MM.1S (cell line): ENCODE measurements around the gene UTP11.

Experiments
- DNase-seq: peaks from one replicate; pipeline ENCODE4 v3.0.0-alpha.2; 2015
- H2AFZ ChIP-seq: fragments of 300-600 bp; sonication (generic); 2 replicates; pipeline ENCODE4 v1.6.0; 2016; ENCODE audit warnings: antibody characterized with exemption, low read length
- H3F3A ChIP-seq: fragments of 300-600 bp; sonication (generic); 2 replicates; pipeline ENCODE4 v1.6.1; 2016; ENCODE audit warnings: mild to moderate bottlenecking, antibody characterized with exemption, low read length, moderate library complexity, mixed read lengths; ENCODE audit not compliant: insufficient read depth
- H3K27ac ChIP-seq: fragments of 300-600 bp; sonication (generic); 2 replicates; pipeline ENCODE4 v1.5.1; 2016; ENCODE audit warnings: mild to moderate bottlenecking, low read length
- H3K27me3 ChIP-seq: fragments of 300-600 bp; sonication (generic); replicated peaks from 2 replicates; pipeline ENCODE4 v1.6.0; 2016; ENCODE audit warnings: low read length; ENCODE audit not compliant: insufficient read depth
- H3K36me3 ChIP-seq: fragments of 300-600 bp; sonication (generic); replicated peaks from 2 replicates; pipeline ENCODE4 v1.6.1; 2016; ENCODE audit warnings: mild to moderate bottlenecking, low read length, mixed read lengths; ENCODE audit not compliant: insufficient read depth
- H3K4me1 ChIP-seq: fragments of 300-600 bp; sonication (generic); 2 replicates; pipeline ENCODE4 v1.6.1; 2016; ENCODE audit warnings: low read length, mixed read lengths
- H3K4me2 ChIP-seq: fragments of 300-600 bp; sonication (generic); 2 replicates; pipeline ENCODE4 v1.6.0; 2016; ENCODE audit warnings: low read depth, low read length
- H3K4me3 ChIP-seq: fragments of 300-600 bp; sonication (generic); 2 replicates; pipeline ENCODE4 v1.5.1; 2016; ENCODE audit warnings: low read length, mixed read lengths
- H3K79me2 ChIP-seq: fragments of 300-600 bp; sonication (generic); 2 replicates; pipeline ENCODE4 v1.6.1; 2016; ENCODE audit warnings: mixed run types, low read length, mixed read lengths
- H3K9ac ChIP-seq: fragments of 300-600 bp; sonication (generic); 2 replicates; pipeline ENCODE4 v1.6.1; 2016; ENCODE audit warnings: low read length, mixed read lengths
- H3K9me2 ChIP-seq: fragments of 300-600 bp; sonication (generic); replicated peaks from 2 replicates; pipeline ENCODE4 v1.6.1; 2016; ENCODE audit warnings: mild to moderate bottlenecking, low read length, mixed read lengths; ENCODE audit not compliant: insufficient read depth
- H3K9me3 ChIP-seq: fragments of 300-600 bp; sonication (generic); replicated peaks from 2 replicates; pipeline ENCODE4 v1.6.1; 2016; ENCODE audit warnings: mild to moderate bottlenecking, low read length, mixed read lengths; ENCODE audit not compliant: insufficient read depth
- H4K20me1 ChIP-seq: fragments of 300-600 bp; sonication (generic); 2 replicates; pipeline ENCODE4 v1.6.1; 2016; ENCODE audit warnings: mild to moderate bottlenecking, low read length, moderate library complexity, mixed read lengths; ENCODE audit not compliant: insufficient read depth
- EZH2 ChIP-seq: fragments of 300-600 bp; sonication (generic); optimal IDR thresholded peaks from 2 replicates; pipeline ENCODE3; 2017; ENCODE audit warnings: low read depth, mild to moderate bottlenecking, antibody characterized with exemption, low read length, mixed read lengths
- EZH2phosphoT487 ChIP-seq: fragments of 300-600 bp; sonication (generic); IDR thresholded peaks from 2 replicates; pipeline ENCODE4 v1.6.1; 2018; ENCODE audit warnings: antibody characterized with exemption, low read length
- TF ChIP-seq, protein P1 (sequence below): fragments of 300-600 bp; sonication (generic); IDR thresholded peaks from 2 replicates; pipeline ENCODE4 v1.5.1; 2016; ENCODE audit warnings: antibody characterized with exemption, low read length, mixed read lengths

The UTP11 gene

DNA sequence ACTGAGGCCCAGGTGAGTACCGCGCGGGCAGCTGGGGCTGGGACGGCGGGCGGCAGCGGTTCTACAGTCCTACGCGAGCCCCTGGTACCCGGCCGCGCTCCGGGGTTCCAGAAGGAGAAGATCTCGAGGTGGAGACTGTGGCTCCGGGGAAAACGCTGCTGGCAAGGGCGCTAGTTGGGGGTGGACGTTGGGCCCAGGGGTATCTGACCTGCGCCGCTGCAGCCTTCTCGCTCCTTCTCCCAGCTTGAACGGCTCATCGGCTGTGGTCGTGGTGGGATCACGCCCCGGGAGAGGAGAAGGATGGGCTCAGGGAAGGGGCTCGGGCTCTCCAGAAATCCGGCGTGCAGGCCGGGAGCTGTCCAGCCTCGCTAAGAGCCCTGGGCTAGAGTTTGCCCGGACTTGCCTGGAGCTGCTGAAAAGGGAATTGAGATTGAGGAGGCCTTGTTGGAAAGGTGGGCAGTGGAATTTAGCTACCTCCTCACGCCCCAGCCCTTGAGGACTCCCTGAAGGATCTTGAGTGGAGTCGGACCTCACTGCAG lies 35.1 kb downstream of the UTP11 start:
- Histone ChIP-seq H3K9me3 (no peaks in the 10 kb centered on the region), H3K27ac (no peak overlapping the region), H3K27me3 (peaks cover 36% of the 10 kb centered on the region), H3K4me2 (peak overlapping the region; percentile 92), H4K20me1 (no peaks in the 10 kb centered on the region), H2AFZ (peak overlapping the region; percentile 80), H3K9ac (no peak overlapping the region), H3K79me2 (no peaks in the 10 kb centered on the region), H3F3A (no peaks in the 10 kb centered on the region), H3K9me2 (no peaks in the 10 kb centered on the region), H3K36me3 (no peaks in the 10 kb centered on the region), H3K4me3 (peak overlapping the region; percentile 72), H3K4me1 (no peaks in the 10 kb centered on the region)
- no peak for DNase-seq
- TF ChIP-seq EZH2 = no peak
- no peak for TF ChIP-seq EZH2phosphoT487
- TF ChIP-seq, protein P1, sequence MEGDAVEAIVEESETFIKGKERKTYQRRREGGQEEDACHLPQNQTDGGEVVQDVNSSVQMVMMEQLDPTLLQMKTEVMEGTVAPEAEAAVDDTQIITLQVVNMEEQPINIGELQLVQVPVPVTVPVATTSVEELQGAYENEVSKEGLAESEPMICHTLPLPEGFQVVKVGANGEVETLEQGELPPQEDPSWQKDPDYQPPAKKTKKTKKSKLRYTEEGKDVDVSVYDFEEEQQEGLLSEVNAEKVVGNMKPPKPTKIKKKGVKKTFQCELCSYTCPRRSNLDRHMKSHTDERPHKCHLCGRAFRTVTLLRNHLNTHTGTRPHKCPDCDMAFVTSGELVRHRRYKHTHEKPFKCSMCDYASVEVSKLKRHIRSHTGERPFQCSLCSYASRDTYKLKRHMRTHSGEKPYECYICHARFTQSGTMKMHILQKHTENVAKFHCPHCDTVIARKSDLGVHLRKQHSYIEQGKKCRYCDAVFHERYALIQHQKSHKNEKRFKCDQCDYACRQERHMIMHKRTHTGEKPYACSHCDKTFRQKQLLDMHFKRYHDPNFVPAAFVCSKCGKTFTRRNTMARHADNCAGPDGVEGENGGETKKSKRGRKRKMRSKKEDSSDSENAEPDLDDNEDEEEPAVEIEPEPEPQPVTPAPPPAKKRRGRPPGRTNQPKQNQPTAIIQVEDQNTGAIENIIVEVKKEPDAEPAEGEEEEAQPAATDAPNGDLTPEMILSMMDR = no peak

DNA sequence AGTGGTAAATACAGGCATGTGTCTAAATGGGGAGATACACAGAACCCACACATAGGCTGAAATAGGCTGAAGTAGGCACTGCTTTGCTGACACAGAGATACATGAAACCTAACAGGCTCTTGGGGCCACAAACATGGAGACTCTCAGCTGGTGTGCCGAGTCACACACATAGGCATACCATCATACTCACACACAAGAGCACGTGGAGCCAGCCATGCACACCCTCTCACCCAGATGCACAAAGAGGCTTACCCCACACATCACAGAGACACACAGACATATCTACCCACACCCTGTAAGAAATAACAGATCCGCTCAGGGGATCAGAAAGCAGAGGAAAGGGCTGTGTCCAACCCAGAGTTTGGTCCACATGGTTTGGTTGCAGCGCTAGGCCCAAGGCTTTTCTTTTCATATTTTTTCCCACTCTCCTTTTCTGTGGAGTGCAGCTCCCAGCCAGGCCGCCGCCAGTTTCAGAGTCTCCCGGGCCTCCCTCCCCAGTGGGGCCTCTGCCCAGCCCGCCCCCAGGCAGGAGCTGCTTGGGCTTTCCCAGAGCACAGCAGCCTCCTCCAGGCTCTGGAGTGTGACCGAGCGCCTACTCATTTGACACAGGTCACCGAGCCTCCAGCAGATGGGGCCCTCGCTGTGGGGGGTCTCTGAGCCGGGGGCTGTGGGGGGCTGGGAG lies 38.0 kb downstream of the UTP11 start:
- Histone ChIP-seq H3K9me2 (no peaks in the 10 kb centered on the region), H3K36me3 (no peaks in the 10 kb centered on the region), H3K9me3 (no peaks in the 10 kb centered on the region), H3K4me2 (no peak overlapping the region), H3K4me3 (no peak overlapping the region), H3K79me2 (no peaks in the 10 kb centered on the region), H2AFZ (no peak overlapping the region), H3K27ac (no peak overlapping the region), H3K4me1 (no peaks in the 10 kb centered on the region), H3K27me3 (peaks cover 9% of the 10 kb centered on the region), H3F3A (no peaks in the 10 kb centered on the region), H4K20me1 (no peaks in the 10 kb centered on the region), H3K9ac (no peak overlapping the region)
- TF ChIP-seq, protein P1 = no peak
- no peak for TF ChIP-seq EZH2
- no peak for TF ChIP-seq EZH2phosphoT487
- DNase-seq = no peak

DNA sequence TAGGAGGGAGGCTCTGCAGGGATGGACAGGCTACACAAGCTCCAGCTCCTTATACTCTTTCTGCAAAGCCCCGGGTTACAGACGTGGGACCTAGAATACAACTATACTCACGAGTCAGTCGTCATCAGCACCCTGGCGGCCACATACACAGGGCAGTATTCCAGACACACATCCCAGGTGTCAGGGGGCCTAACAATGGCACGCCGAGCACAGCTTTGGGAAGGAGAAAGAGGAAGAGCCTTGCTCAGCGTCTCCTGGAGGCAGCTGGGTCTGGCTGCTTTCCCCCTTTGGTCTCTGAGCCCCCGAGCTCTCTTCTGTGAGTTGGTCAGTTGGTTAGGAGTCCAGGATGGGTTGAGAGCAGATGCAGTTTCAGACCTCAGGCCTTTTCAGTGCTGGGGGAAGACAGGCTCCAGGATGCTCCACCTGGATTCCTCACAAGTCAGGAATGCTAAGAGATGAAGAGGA lies 38.6 kb downstream of the UTP11 start:
- no peaks in the 10 kb centered on the region for H3F3A ChIP-seq
- no peaks in the 10 kb centered on the region for H3K79me2 ChIP-seq
- no peaks in the 10 kb centered on the region for H3K9me2 ChIP-seq
- no peaks in the 10 kb centered on the region for H3K9me3 ChIP-seq
- no peak overlapping the region for H3K4me2 ChIP-seq
- H3K27me3 ChIP-seq = peaks cover 6% of the 10 kb centered on the region; the same call in 1 of the 2 replicates
- TF ChIP-seq EZH2phosphoT487 = no peak
- no peaks in the 10 kb centered on the region for H3K4me1 ChIP-seq
- no peaks in the 10 kb centered on the region for H3K36me3 ChIP-seq
- H4K20me1 ChIP-seq = no peaks in the 10 kb centered on the region
- H3K9ac ChIP-seq = no peak overlapping the region
- no peak overlapping the region for H3K27ac ChIP-seq
- DNase-seq = no peak
- no peak overlapping the region for H3K4me3 ChIP-seq
- no peak overlapping the region for H2AFZ ChIP-seq
